HepG2 (cell line): ENCODE data around the gene TFF1. TPM values are rescaled to one million over a fixed set of nuclear protein-coding genes. Genes with fewer than 3 reads are reported as not detected.

Source experiments
- ARNTL ChIP-seq: sonication (generic); formaldehyde crosslinking; IDR thresholded peaks from 2 replicates; pipeline ENCODE4 v1.4.0; 2020; ENCODE audit warnings: mild to moderate bottlenecking, missing genetic modification reagents
- CREM ChIP-seq, 2 experiments: sonication (generic) in 1 of 2; formaldehyde crosslinking in 1 of 2; IDR thresholded peaks; 2 replicates each; pipeline versions ENCODE4 v1.4.0 to v1.6.1; 2016 to 2020; ENCODE audit warnings: antibody characterized with exemption in 1 of 2, mild to moderate bottlenecking in 1 of 2, missing genetic modification reagents in 1 of 2
- EED ChIP-seq: sonication (generic); formaldehyde crosslinking; IDR thresholded peaks from 2 replicates; pipeline ENCODE4 v1.5.0; 2020; ENCODE audit warnings: mild to moderate bottlenecking, missing genetic modification reagents
- HNRNPUL1 ChIP-seq: fragments of 200-400 bp; formaldehyde crosslinking; IDR thresholded peaks from 2 replicates; pipeline ENCODE4 v1.6.1; 2017; ENCODE audit warnings: low read depth, mild to moderate bottlenecking, low read length, moderate library complexity
- KDM6A ChIP-seq: IDR thresholded peaks from 2 replicates; pipeline ENCODE4 v1.6.1; 2016; ENCODE audit warnings: low read depth
- NFATC3 ChIP-seq: sonication (generic); formaldehyde crosslinking; IDR thresholded peaks from 2 replicates; pipeline ENCODE4 v1.5.1; 2020; ENCODE audit warnings: mild to moderate bottlenecking, missing genetic modification reagents
- RNF2 ChIP-seq: fragments of 450-650 bp; conservative IDR thresholded peaks from 2 replicates; pipeline ENCODE4 v1.6.1; 2016; ENCODE audit warnings: low read depth
- SUZ12 ChIP-seq: fragments of 150-350 bp; IDR thresholded peaks from 2 replicates; pipeline ENCODE4 v1.6.1; 2014; ENCODE audit warnings: low read depth, low read length
- TARDBP ChIP-seq: sonication (generic); formaldehyde crosslinking; IDR thresholded peaks from 2 replicates; pipeline ENCODE4 v1.8.0; 2022; ENCODE audit warnings: mild to moderate bottlenecking, missing genetic modification reagents
- TEAD3 ChIP-seq: optimal IDR thresholded peaks from 2 replicates; pipeline ENCODE3; 2016; ENCODE audit warnings: borderline replicate concordance
- ZFP1 ChIP-seq: IDR thresholded peaks from 2 replicates; pipeline ENCODE4 v1.6.1; 2016
- ZFP36 ChIP-seq: fragments of 150-350 bp; IDR thresholded peaks from 2 replicates; pipeline ENCODE4 v1.6.1; 2018; ENCODE audit warnings: borderline replicate concordance, low read length, low read depth; ENCODE audit not compliant: partially characterized antibody
- ZFX ChIP-seq: sonication (generic); formaldehyde crosslinking; IDR thresholded peaks from 2 replicates; pipeline ENCODE4 v1.4.0; 2020; ENCODE audit warnings: mild to moderate bottlenecking, low read depth, missing genetic modification reagents, moderate library complexity
- ZNF282 ChIP-seq: fragments of 450-650 bp; IDR thresholded peaks from 2 replicates; pipeline ENCODE4 v1.6.1; 2018; ENCODE audit not compliant: partially characterized antibody
- ZNF616 ChIP-seq: sonication (generic); formaldehyde crosslinking; IDR thresholded peaks from 2 replicates; pipeline ENCODE4 v1.5.0; 2020; ENCODE audit warnings: low read depth, mild to moderate bottlenecking, missing genetic modification reagents
- ZNF737 ChIP-seq: sonication (generic); formaldehyde crosslinking; IDR thresholded peaks from 2 replicates; pipeline ENCODE4 v1.5.0; 2020; ENCODE audit warnings: missing genetic modification reagents, mild to moderate bottlenecking, borderline replicate concordance
- polyA plus RNA-seq, 8 experiments: library from polyadenylated mRNA; depleted of rRNA in 3 of 8; stranded (reverse) in 7 of 8; unstranded in 1 of 8; fragments of >200 nt; fragmentation: Illumina TruSeq in 4 of 8; extraction: Trizol in 4 of 8; gene quantifications; 2 replicates each; pipeline versions ENCODE4 v1.2.1 to v1.2.3, GENCODE V29; 2011 to 2016; ENCODE audit warnings: low read depth in 4 of 8, missing spikeins in 1 of 8, mixed read lengths in 1 of 8; ENCODE audit not compliant: insufficient read depth in 1 of 8
- total RNA-seq, 5 experiments: library from RNA; depleted of rRNA; stranded (reverse); fragments of >200 nt; fragmentation: Illumina TruSeq; extraction: Trizol; gene quantifications; 2 replicates each; pipeline ENCODE4 v1.2.3, GENCODE V29; 2016; ENCODE audit warnings: low read depth in 1 of 5
- TF ChIP-seq, protein P1 (sequence below), 2 experiments: sonication (generic) in 1 of 2; formaldehyde crosslinking in 1 of 2; IDR thresholded peaks; 2 replicates each; pipeline versions ENCODE4 v1.4.0 to v1.6.1; 2018 to 2020; ENCODE audit warnings: missing genetic modification reagents in 2 of 2, borderline replicate concordance in 1 of 2, low read depth in 1 of 2, mild to moderate bottlenecking in 1 of 2, missing biosample characterization in 1 of 2
- TF ChIP-seq, protein P2 (sequence below): sonication (generic); formaldehyde crosslinking; IDR thresholded peaks from 2 replicates; pipeline ENCODE4 v1.5.1; 2020; ENCODE audit warnings: missing genetic modification reagents, mild to moderate bottlenecking, borderline replicate concordance
- TF ChIP-seq, protein P3 (sequence below): IDR thresholded peaks from 2 replicates; pipeline ENCODE4 v1.6.1; 2016; ENCODE audit warnings: low read depth, missing genetic modification reagents, missing compliant biosample characterization
- TF ChIP-seq, protein P4 (sequence below): sonication (generic); formaldehyde crosslinking; IDR thresholded peaks from 2 replicates; pipeline ENCODE4 v1.4.0; 2020; ENCODE audit warnings: missing genetic modification reagents

Gene TFF1
- total and polyA plus RNA-seq, 2 of the 13 experiments (the other 11 are each of a cell fraction or from before 2014, with no cell fraction given), result 0.24 to 19.4 TPM

DNA sequence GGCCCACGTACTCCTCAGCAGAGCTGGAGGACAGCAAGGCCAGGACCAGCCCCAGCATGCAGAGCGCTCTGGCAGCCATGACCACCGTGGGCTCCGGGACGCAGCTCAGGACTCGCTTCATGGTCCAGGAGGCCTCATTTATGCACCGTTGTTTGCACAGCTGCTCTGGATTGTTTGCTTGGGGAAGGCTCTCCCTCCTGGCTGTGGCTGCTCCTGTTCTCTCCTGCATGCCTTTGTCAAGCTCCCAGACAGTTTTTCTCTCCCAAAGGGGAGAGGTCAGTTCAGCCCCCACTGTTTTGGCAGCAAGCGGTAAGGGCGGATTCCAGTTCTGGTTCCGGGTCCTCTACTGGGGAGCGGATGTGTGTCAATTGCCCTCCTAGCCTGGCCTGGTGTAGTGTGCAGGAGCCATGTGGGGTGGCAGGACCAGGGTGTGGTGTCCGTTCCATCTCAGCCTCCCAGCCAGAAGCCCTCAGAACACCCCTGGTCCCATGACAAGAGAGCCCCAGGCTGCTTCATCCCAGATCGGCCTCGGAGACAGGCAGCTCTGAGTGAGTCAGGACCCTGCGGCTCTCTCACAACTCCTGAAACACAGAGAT lies 50.9 kb downstream of the TFF1 start, which contains the start of gene TFF3 (continued):
- TF ChIP-seq ZFX (CRISPR knock-in tag) (peak; percentile 63), SUZ12 (no peak), ZNF282 (no peak), HNRNPUL1 (no peak), TEAD3 (CRISPR knock-in tag) (no peak), CREM (IDR thresholded peaks at IDR 0.05) (no peak), CREM (CRISPR knock-in tag; IDR thresholded peaks at IDR 0.05) (no peak), ZFP36 (no peak), ZNF616 (no peak), KDM6A (no peak), ZNF737 (CRISPR knock-in tag) (no peak), RNF2 (no peak), NFATC3 (CRISPR knock-in tag) (no peak), TARDBP (CRISPR knock-in tag) (no peak), EED (CRISPR knock-in tag) (no peak), ARNTL (CRISPR knock-in tag) (0 out of 2 replicates have a peak, but pooled peaks have one; percentile 51), ZFP1 (CRISPR knock-in tag) (no peak)
- TF ChIP-seq, protein P1, sequence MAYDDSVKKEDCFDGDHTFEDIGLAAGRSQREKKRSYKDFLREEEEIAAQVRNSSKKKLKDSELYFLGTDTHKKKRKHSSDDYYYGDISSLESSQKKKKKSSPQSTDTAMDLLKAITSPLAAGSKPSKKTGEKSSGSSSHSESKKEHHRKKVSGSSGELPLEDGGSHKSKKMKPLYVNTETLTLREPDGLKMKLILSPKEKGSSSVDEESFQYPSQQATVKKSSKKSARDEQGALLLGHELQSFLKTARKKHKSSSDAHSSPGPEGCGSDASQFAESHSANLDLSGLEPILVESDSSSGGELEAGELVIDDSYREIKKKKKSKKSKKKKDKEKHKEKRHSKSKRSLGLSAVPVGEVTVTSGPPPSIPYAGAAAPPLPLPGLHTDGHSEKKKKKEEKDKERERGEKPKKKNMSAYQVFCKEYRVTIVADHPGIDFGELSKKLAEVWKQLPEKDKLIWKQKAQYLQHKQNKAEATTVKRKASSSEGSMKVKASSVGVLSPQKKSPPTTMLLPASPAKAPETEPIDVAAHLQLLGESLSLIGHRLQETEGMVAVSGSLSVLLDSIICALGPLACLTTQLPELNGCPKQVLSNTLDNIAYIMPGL (CRISPR knock-in tag; IDR thresholded peaks at IDR 0.05; ENCODE audit: borderline replicate concordance in 1 of 2, low read depth in 1 of 2), result no peak
- TF ChIP-seq, protein P2, sequence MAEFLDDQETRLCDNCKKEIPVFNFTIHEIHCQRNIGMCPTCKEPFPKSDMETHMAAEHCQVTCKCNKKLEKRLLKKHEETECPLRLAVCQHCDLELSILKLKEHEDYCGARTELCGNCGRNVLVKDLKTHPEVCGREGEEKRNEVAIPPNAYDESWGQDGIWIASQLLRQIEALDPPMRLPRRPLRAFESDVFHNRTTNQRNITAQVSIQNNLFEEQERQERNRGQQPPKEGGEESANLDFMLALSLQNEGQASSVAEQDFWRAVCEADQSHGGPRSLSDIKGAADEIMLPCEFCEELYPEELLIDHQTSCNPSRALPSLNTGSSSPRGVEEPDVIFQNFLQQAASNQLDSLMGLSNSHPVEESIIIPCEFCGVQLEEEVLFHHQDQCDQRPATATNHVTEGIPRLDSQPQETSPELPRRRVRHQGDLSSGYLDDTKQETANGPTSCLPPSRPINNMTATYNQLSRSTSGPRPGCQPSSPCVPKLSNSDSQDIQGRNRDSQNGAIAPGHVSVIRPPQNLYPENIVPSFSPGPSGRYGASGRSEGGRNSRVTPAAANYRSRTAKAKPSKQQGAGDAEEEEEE, result no peak
- TF ChIP-seq, protein P3, sequence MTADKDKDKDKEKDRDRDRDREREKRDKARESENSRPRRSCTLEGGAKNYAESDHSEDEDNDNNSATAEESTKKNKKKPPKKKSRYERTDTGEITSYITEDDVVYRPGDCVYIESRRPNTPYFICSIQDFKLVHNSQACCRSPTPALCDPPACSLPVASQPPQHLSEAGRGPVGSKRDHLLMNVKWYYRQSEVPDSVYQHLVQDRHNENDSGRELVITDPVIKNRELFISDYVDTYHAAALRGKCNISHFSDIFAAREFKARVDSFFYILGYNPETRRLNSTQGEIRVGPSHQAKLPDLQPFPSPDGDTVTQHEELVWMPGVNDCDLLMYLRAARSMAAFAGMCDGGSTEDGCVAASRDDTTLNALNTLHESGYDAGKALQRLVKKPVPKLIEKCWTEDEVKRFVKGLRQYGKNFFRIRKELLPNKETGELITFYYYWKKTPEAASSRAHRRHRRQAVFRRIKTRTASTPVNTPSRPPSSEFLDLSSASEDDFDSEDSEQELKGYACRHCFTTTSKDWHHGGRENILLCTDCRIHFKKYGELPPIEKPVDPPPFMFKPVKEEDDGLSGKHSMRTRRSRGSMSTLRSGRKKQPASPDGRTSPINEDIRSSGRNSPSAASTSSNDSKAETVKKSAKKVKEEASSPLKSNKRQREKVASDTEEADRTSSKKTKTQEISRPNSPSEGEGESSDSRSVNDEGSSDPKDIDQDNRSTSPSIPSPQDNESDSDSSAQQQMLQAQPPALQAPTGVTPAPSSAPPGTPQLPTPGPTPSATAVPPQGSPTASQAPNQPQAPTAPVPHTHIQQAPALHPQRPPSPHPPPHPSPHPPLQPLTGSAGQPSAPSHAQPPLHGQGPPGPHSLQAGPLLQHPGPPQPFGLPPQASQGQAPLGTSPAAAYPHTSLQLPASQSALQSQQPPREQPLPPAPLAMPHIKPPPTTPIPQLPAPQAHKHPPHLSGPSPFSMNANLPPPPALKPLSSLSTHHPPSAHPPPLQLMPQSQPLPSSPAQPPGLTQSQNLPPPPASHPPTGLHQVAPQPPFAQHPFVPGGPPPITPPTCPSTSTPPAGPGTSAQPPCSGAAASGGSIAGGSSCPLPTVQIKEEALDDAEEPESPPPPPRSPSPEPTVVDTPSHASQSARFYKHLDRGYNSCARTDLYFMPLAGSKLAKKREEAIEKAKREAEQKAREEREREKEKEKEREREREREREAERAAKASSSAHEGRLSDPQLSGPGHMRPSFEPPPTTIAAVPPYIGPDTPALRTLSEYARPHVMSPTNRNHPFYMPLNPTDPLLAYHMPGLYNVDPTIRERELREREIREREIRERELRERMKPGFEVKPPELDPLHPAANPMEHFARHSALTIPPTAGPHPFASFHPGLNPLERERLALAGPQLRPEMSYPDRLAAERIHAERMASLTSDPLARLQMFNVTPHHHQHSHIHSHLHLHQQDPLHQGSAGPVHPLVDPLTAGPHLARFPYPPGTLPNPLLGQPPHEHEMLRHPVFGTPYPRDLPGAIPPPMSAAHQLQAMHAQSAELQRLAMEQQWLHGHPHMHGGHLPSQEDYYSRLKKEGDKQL, result no peak
- TF ChIP-seq, protein P4, sequence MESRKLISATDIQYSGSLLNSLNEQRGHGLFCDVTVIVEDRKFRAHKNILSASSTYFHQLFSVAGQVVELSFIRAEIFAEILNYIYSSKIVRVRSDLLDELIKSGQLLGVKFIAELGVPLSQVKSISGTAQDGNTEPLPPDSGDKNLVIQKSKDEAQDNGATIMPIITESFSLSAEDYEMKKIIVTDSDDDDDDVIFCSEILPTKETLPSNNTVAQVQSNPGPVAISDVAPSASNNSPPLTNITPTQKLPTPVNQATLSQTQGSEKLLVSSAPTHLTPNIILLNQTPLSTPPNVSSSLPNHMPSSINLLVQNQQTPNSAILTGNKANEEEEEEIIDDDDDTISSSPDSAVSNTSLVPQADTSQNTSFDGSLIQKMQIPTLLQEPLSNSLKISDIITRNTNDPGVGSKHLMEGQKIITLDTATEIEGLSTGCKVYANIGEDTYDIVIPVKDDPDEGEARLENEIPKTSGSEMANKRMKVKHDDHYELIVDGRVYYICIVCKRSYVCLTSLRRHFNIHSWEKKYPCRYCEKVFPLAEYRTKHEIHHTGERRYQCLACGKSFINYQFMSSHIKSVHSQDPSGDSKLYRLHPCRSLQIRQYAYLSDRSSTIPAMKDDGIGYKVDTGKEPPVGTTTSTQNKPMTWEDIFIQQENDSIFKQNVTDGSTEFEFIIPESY (CRISPR knock-in tag), result no peak
